Duodenal mucosa (tissue), 2 donors: Measurements from ENCODE around the gene ZFAND6.
"Not testable (repeated sequence)": the region's sequence is repeated elsewhere in the genome, so short reads cannot be mapped to it uniquely, and the experiment has no call there.

Source experiments
- H3K27ac ChIP-seq: one replicate; pipeline ENCODE4 v1.7.0; 2013; ENCODE audit warnings: low read depth, low read length
- H3K27me3 ChIP-seq, 2 donors: one replicate each; pipeline ENCODE4 v1.7.0; 2013; ENCODE audit warnings: low read length in 2 of 2, control low read depth in 1 of 2; ENCODE audit not compliant: insufficient read depth in 2 of 2, control insufficient read depth in 1 of 2
- H3K36me3 ChIP-seq, 2 donors: one replicate each; pipeline ENCODE4 v1.7.0; 2013; ENCODE audit warnings: low read length in 2 of 2, control low read depth in 1 of 2; ENCODE audit not compliant: insufficient read depth in 2 of 2, control insufficient read depth in 1 of 2
- H3K4me1 ChIP-seq, 2 donors: one replicate each; pipeline ENCODE4 v1.7.0; 2013; ENCODE audit warnings: low read length in 2 of 2, control low read depth in 1 of 2; ENCODE audit not compliant: insufficient read depth in 2 of 2, control insufficient read depth in 1 of 2
- H3K4me3 ChIP-seq, 2 donors: one replicate each; pipeline ENCODE4 v1.7.0; 2013; ENCODE audit warnings: low read length in 2 of 2, low read depth in 1 of 2
- H3K9ac ChIP-seq, 2 donors: one replicate each; pipeline ENCODE4 v1.7.0; 2013; ENCODE audit warnings: low read length in 2 of 2, low read depth in 1 of 2
- H3K9me3 ChIP-seq, 2 donors: one replicate each; pipeline ENCODE4 v1.7.0; 2013; ENCODE audit warnings: low read length in 2 of 2, control low read depth in 1 of 2; ENCODE audit not compliant: control insufficient read depth in 1 of 2

ZFAND6 gene

GRCh38 chr15:80020149-80020548 lies 39.3 kb upstream of the ZFAND6 start:
- not testable (repeated sequence) for H3K36me3 ChIP-seq, H3K4me3 ChIP-seq, H3K9ac ChIP-seq, H3K4me1 ChIP-seq, H3K27ac ChIP-seq, H3K9me3 ChIP-seq, H3K27me3 ChIP-seq

DNA sequence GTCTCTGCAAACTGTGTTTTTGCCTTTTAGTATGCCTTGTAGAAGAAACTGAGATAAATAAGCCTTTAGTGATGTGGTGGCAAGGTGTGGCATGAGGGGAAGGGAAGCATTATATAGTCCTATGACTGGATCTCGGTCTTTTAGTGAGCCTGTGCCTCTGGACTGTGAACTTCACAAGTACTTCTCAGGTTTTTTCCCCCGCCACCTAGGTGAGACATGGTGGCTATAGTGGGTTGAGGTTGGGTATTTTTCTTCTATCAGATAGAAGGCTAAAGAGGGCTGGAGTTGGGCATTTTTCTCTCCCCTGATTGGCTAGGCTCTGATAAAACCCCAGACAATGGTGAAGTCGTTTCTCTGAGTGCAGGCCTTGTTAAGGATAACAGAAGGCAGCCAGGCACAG lies 38.7 kb upstream of the ZFAND6 start:
- Histone ChIP-seq H3K27me3 (no peaks in the 10 kb centered on the region), H3K4me3 (no peak overlapping the region), H3K9me3 (no peaks in the 10 kb centered on the region), H3K36me3 (no peaks in the 10 kb centered on the region), H3K4me1 (no peaks in the 10 kb centered on the region), H3K9ac (no peak overlapping the region), H3K27ac (no peak overlapping the region)

DNA sequence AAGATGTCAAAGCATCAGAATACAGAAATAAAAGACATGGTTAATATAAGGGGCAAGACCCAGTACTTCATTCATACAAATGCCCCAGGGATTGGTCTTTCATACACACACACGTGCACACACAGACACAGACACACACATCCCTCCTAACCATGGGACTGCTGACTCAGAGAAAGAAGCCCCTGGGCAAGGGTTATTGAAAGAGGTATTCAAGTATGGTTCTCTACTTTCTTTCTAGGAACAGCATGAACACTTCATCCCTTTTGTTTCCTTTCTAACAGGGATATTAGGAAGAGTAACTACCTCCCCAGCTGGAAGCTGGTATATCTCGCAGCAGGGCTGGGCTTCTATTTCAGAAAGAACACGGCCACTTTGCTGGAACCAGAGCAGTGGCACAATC lies 33.2 kb upstream of the ZFAND6 start:
- Histone ChIP-seq H3K36me3 (no peaks in the 10 kb centered on the region), H3K27ac (no peak overlapping the region), H3K4me3 (no peak overlapping the region), H3K27me3 (no peaks in the 10 kb centered on the region), H3K9me3 (no peaks in the 10 kb centered on the region), H3K9ac (no peak overlapping the region), H3K4me1 (no peaks in the 10 kb centered on the region)

GRCh38 chr15:80026754-80027153 lies 32.7 kb upstream of the ZFAND6 start:
- Histone ChIP-seq H3K4me1 (no peaks in the 10 kb centered on the region), H3K9ac (no peak overlapping the region)

DNA sequence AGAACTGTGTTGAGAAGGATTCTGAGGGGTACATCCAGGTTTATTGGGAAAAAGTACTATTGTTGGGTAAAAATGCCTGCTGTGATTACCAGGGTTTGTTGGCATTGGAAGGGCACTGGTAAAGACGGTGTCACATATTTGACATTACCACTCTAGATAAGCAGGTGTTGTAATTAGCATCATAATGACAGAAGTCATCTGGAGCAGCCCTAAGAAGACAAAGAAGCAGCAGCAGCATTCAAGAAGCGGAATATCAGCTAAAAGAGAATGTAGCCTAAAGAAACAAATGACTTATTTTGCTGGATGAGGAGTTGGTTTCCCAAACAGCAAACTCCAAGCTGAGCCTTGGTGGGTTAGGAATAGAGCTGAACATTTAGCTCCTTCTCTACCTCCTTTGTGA lies 30.5 kb upstream of the ZFAND6 start:
- Histone ChIP-seq H3K9ac (no peak overlapping the region), H3K36me3 (no peaks in the 10 kb centered on the region)

More at GRCh38 chr15:80026754-80027153, 32.7 kb upstream of the ZFAND6 start:
- Histone ChIP-seq H3K27ac (no peak overlapping the region), H3K36me3 (no peaks in the 10 kb centered on the region), H3K4me3 (no peak overlapping the region), H3K27me3 (no peaks in the 10 kb centered on the region), H3K9me3 (no peaks in the 10 kb centered on the region)

DNA sequence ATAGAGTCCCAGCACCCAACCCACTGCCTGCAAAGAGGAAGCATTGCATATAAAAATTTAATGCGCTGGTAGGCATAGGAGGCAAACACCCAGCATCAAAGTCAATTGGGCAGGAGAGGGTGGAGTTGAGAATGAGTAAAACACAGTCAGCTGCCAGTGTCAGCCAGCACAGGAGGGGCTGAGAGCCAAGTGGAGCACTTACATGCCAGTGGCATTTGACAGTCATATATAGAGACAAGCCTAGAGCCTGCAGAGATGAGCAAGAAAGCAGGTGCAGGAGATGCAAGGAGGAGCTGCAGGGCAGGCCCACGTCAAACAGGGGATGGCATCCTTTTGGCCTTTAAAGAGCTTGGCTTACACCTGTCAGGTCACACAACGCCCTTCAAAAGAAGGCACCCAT lies 27.6 kb upstream of the ZFAND6 start:
- no peaks in the 10 kb centered on the region for H3K36me3 ChIP-seq
- peaks cover 12 to 14% of the 10 kb centered on the region in 2 donors for H3K4me1 ChIP-seq
- H3K4me3 ChIP-seq = no peak overlapping the region
- no peaks in the 10 kb centered on the region for H3K27me3 ChIP-seq
- no peak overlapping the region for H3K9ac ChIP-seq
- no peak overlapping the region for H3K27ac ChIP-seq
- H3K9me3 ChIP-seq = no peaks in the 10 kb centered on the region

More for the DNA sequence above, 30.5 kb upstream of the ZFAND6 start:
- Histone ChIP-seq H3K27me3 (no peaks in the 10 kb centered on the region), H3K4me1 (peaks cover 12 to 14% of the 10 kb centered on the region in 2 donors), H3K4me3 (no peak overlapping the region), H3K9me3 (no peaks in the 10 kb centered on the region), H3K27ac (no peak overlapping the region)

GRCh38 chr15:80034629-80035028 lies 24.8 kb upstream of the ZFAND6 start:
- no peaks in the 10 kb centered on the region for H3K9me3 ChIP-seq
- H3K36me3 ChIP-seq = no peaks in the 10 kb centered on the region
- peaks cover 12 to 14% of the 10 kb centered on the region in 2 donors for H3K4me1 ChIP-seq
- no peaks in the 10 kb centered on the region for H3K27me3 ChIP-seq
- no peak overlapping the region for H3K27ac ChIP-seq
- no peak overlapping the region for H3K9ac ChIP-seq
- H3K4me3 ChIP-seq = no peak overlapping the region

GRCh38 chr15:80036071-80036470 lies 23.4 kb upstream of the ZFAND6 start:
- no peaks in the 10 kb centered on the region for H3K36me3 ChIP-seq
- no peak overlapping the region for H3K4me3 ChIP-seq
- H3K9me3 ChIP-seq = no peaks in the 10 kb centered on the region
- H3K27me3 ChIP-seq = no peaks in the 10 kb centered on the region
- no peak overlapping the region for H3K9ac ChIP-seq
- no peak overlapping the region for H3K27ac ChIP-seq
- H3K4me1 ChIP-seq = peaks cover 12 to 14% of the 10 kb centered on the region in 2 donors

GRCh38 chr15:80041494-80042253 lies 17.8 kb upstream of the ZFAND6 start:
- H3K4me3 ChIP-seq = no peak overlapping the region

GRCh38 chr15:80042568-80042967 lies 16.9 kb upstream of the ZFAND6 start:
- Histone ChIP-seq H3K27ac (no peak overlapping the region), H3K9me3 (no peaks in the 10 kb centered on the region), H3K4me3 (no peak overlapping the region), H3K36me3 (no peaks in the 10 kb centered on the region), H3K4me1 (no peaks in the 10 kb centered on the region), H3K9ac (no peak overlapping the region), H3K27me3 (no peaks in the 10 kb centered on the region)

More at GRCh38 chr15:80041494-80042253, 17.8 kb upstream of the ZFAND6 start:
- H3K9ac ChIP-seq = no peak overlapping the region
- no peak overlapping the region for H3K27ac ChIP-seq
- no peaks in the 10 kb centered on the region for H3K9me3 ChIP-seq
- no peaks in the 10 kb centered on the region for H3K27me3 ChIP-seq
- H3K36me3 ChIP-seq = no peaks in the 10 kb centered on the region
- H3K4me1 ChIP-seq = no peaks in the 10 kb centered on the region
